WTC11 (cell line): ENCODE results near the gene STAT3. TPM values are rescaled to one million over a fixed set of nuclear protein-coding genes. Genes with fewer than 3 reads are reported as not detected.

ENCODE experiments used
- ATAC-seq: fragments of 200-7000 bp; cut with Tn5 transposase; 2 replicates; pipeline ENCODE4 v1.10.0; 2021; ENCODE audit warnings: mild to moderate bottlenecking, moderate library complexity
- CTCF ChIA-PET: fragments of 300-600 bp; sonication (Branson Sonifier 250); formaldehyde crosslinking; loops from one replicate; lab custom pipeline; 2021; ENCODE audit warnings: antibody characterized with exemption; lab: Charles Lee
- POLR2A ChIA-PET: fragments of 350-600 bp; sonication (Branson Sonifier 250); formaldehyde crosslinking; loops from one replicate; lab custom pipeline; 2021; ENCODE audit warnings: antibody characterized with exemption; lab: Charles Lee
- DNase-seq: peaks from one replicate; pipeline ENCODE4 v3.0.0; 2021; ENCODE audit warnings: low spot score
- H3K27ac Mint-ChIP-seq: 2 replicates; pipeline ENCODE4 v1.8.0; 2021; ENCODE audit warnings: mixed read lengths
- H3K27me3 Mint-ChIP-seq: 2 replicates; pipeline ENCODE4 v1.8.0; 2021; ENCODE audit warnings: low read depth, mild to moderate bottlenecking, moderate library complexity, mixed read lengths
- H3K36me3 Mint-ChIP-seq: 2 replicates; pipeline ENCODE4 v1.8.0; 2021; ENCODE audit warnings: mixed read lengths
- H3K4me1 Mint-ChIP-seq: 2 replicates; pipeline ENCODE4 v1.8.0; 2022; ENCODE audit warnings: mixed read lengths
- H3K4me3 Mint-ChIP-seq: 2 replicates; pipeline ENCODE4 v1.8.0; 2021; ENCODE audit warnings: mild to moderate bottlenecking, moderate library complexity, mixed read lengths
- H3K9me3 Mint-ChIP-seq: 2 replicates; pipeline ENCODE4 v1.8.0; 2021; ENCODE audit warnings: mixed read lengths
- CDX4 ChIP-seq: fragments of 250-450 bp; sonication (Bioruptor Pico); IDR thresholded peaks from 2 replicates; pipeline ENCODE4 v1.9.0; 2021; ENCODE audit warnings: moderate library complexity, mild to moderate bottlenecking, inconsistent platforms, borderline replicate concordance
- CREM ChIP-seq: sonication (generic); formaldehyde crosslinking; IDR thresholded peaks from 2 replicates; pipeline ENCODE4 v1.8.1; 2022; ENCODE audit warnings: mild to moderate bottlenecking, missing genetic modification reagents, moderate library complexity
- GABPB1 ChIP-seq: sonication (generic); formaldehyde crosslinking; IDR thresholded peaks from 2 replicates; pipeline ENCODE4 v1.8.1; 2023; ENCODE audit warnings: mild to moderate bottlenecking, missing genetic modification reagents
- IRF2 ChIP-seq: sonication (generic); formaldehyde crosslinking; IDR thresholded peaks from 2 replicates; pipeline ENCODE4 v1.8.0; 2022; ENCODE audit warnings: low read depth, missing genetic modification reagents, borderline replicate concordance
- JAZF1 ChIP-seq: fragments of 250-450 bp; sonication (Bioruptor Pico); IDR thresholded peaks from 2 replicates; pipeline ENCODE4 v1.9.0; 2021; ENCODE audit warnings: moderate library complexity, mild to moderate bottlenecking, inconsistent platforms
- NR3C1 ChIP-seq: sonication (generic); formaldehyde crosslinking; conservative IDR thresholded peaks from 2 replicates; pipeline ENCODE4 v1.8.1; 2023; ENCODE audit warnings: low read depth, mild to moderate bottlenecking, missing genetic modification reagents
- PRDM15 ChIP-seq: sonication (generic); formaldehyde crosslinking; IDR thresholded peaks from 2 replicates; pipeline ENCODE4 v1.8.0; 2022; ENCODE audit warnings: missing genetic modification reagents
- RORB ChIP-seq: fragments of 250-450 bp; sonication (Bioruptor Pico); IDR thresholded peaks from 2 replicates; pipeline ENCODE4 v1.9.0; 2021; ENCODE audit warnings: mild to moderate bottlenecking
- SMAD4 ChIP-seq: sonication (generic); formaldehyde crosslinking; IDR thresholded peaks from 2 replicates; pipeline ENCODE4 v1.8.0; 2022; ENCODE audit warnings: mild to moderate bottlenecking, missing genetic modification reagents
- SP1 ChIP-seq: sonication (generic); formaldehyde crosslinking; conservative IDR thresholded peaks from 2 replicates; pipeline ENCODE4 v1.8.1; 2022; ENCODE audit warnings: missing genetic modification reagents
- ZNF121 ChIP-seq: sonication (generic); formaldehyde crosslinking; IDR thresholded peaks from 2 replicates; pipeline ENCODE4 v1.8.0; 2023; ENCODE audit warnings: missing genetic modification reagents
- ZNF263 ChIP-seq: sonication (generic); formaldehyde crosslinking; IDR thresholded peaks from 2 replicates; pipeline ENCODE4 v1.8.1; 2022; ENCODE audit warnings: low read depth, mild to moderate bottlenecking, moderate library complexity, missing genetic modification reagents
- ZNF416 ChIP-seq: fragments of 250-450 bp; sonication (Bioruptor Pico); IDR thresholded peaks from 2 replicates; pipeline ENCODE4 v1.9.0; 2021; ENCODE audit warnings: mild to moderate bottlenecking, inconsistent platforms
- ZNF512 ChIP-seq: sonication (generic); formaldehyde crosslinking; IDR thresholded peaks from 2 replicates; pipeline ENCODE4 v1.8.1; 2022; ENCODE audit warnings: missing genetic modification reagents, borderline replicate concordance
- ZNF532 ChIP-seq: fragments of 250-450 bp; sonication (Bioruptor Pico); IDR thresholded peaks from 2 replicates; pipeline ENCODE4 v1.9.0; 2021; ENCODE audit warnings: mild to moderate bottlenecking, borderline replicate concordance
- total RNA-seq: library from RNA; stranded (reverse); gene quantifications from 3 replicates; pipeline ENCODE4 v1.2.3, GENCODE V29; 2021
- TF ChIP-seq, protein P1 (sequence below): sonication (generic); formaldehyde crosslinking; IDR thresholded peaks from 2 replicates; pipeline ENCODE4 v1.8.1; 2023; ENCODE audit warnings: mild to moderate bottlenecking, missing genetic modification reagents, moderate library complexity
- TF ChIP-seq, protein P2 (sequence below): sonication (generic); formaldehyde crosslinking; IDR thresholded peaks from 2 replicates; pipeline ENCODE4 v1.8.0; 2022; ENCODE audit warnings: mild to moderate bottlenecking, missing genetic modification reagents

Gene STAT3
- total RNA-seq, 1 experiment from 2014 or later, result 98.0 TPM

GRCh38 chr17:42363231-42363630 lies 25.0 kb downstream of the STAT3 start:
- ChIA-PET POLR2A (no interaction called here), CTCF (interaction anchor here (0.6 to 2.2 kb wide), 2 partner anchors 154 to 166 kb away, joined by 3 to 5 read pairs; no protein-coding TSS in a partner anchor)
- Mint-ChIP-seq H3K36me3 (no peaks in the 10 kb centered on the region), H3K4me1 (peaks cover 60% of the 10 kb centered on the region), H3K27ac (no peak overlapping the region), H3K27me3 (no peaks in the 10 kb centered on the region), H3K9me3 (no peaks in the 10 kb centered on the region), H3K4me3 (no peak overlapping the region)
- DNase-seq (no peak), ATAC-seq (no peak)
- no peak for TF ChIP-seq SP1 (CRISPR knock-in tag)
- TF ChIP-seq CREM, result no peak
- TF ChIP-seq ZNF121 (CRISPR knock-in tag), result no peak
- no peak for TF ChIP-seq RORB (CRISPR knock-in tag)
- no peak for TF ChIP-seq NR3C1
- TF ChIP-seq ZNF416 (CRISPR knock-in tag), result no peak
- TF ChIP-seq SMAD4 (CRISPR knock-in tag), result no peak
- TF ChIP-seq ZNF532 (CRISPR knock-in tag), result no peak
- TF ChIP-seq, protein P1, sequence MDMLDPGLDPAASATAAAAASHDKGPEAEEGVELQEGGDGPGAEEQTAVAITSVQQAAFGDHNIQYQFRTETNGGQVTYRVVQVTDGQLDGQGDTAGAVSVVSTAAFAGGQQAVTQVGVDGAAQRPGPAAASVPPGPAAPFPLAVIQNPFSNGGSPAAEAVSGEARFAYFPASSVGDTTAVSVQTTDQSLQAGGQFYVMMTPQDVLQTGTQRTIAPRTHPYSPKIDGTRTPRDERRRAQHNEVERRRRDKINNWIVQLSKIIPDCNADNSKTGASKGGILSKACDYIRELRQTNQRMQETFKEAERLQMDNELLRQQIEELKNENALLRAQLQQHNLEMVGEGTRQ, result no peak
- TF ChIP-seq JAZF1 (CRISPR knock-in tag), result no peak
- no peak for TF ChIP-seq GABPB1 (CRISPR knock-in tag)
- TF ChIP-seq, protein P2, sequence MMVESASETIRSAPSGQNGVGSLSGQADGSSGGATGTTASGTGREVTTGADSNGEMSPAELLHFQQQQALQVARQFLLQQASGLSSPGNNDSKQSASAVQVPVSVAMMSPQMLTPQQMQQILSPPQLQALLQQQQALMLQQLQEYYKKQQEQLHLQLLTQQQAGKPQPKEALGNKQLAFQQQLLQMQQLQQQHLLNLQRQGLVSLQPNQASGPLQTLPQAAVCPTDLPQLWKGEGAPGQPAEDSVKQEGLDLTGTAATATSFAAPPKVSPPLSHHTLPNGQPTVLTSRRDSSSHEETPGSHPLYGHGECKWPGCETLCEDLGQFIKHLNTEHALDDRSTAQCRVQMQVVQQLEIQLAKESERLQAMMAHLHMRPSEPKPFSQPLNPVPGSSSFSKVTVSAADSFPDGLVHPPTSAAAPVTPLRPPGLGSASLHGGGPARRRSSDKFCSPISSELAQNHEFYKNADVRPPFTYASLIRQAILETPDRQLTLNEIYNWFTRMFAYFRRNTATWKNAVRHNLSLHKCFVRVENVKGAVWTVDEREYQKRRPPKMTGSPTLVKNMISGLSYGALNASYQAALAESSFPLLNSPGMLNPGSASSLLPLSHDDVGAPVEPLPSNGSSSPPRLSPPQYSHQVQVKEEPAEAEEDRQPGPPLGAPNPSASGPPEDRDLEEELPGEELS, result no peak
- TF ChIP-seq CDX4, result no peak
- no peak for TF ChIP-seq PRDM15 (CRISPR knock-in tag)
- no peak for TF ChIP-seq ZNF263 (CRISPR knock-in tag)
- TF ChIP-seq IRF2, result no peak
- no peak for TF ChIP-seq ZNF512 (CRISPR knock-in tag)
